ENCODE results near the gene TH. TPM values are rescaled to one million over a fixed set of nuclear protein-coding genes. Genes with fewer than 3 reads are reported as not detected.

Gene TH
- total RNA-seq, 4 donors from 2014 or later = 0.36 to 0.84 TPM; not detected in 2

GRCh38 chr11:2146051-2146450 is 25.6 kb downstream of the TH start:
- no peak for TF ChIP-seq POLR2A (IDR thresholded peaks at IDR 0.05)
- TF ChIP-seq, protein P1, sequence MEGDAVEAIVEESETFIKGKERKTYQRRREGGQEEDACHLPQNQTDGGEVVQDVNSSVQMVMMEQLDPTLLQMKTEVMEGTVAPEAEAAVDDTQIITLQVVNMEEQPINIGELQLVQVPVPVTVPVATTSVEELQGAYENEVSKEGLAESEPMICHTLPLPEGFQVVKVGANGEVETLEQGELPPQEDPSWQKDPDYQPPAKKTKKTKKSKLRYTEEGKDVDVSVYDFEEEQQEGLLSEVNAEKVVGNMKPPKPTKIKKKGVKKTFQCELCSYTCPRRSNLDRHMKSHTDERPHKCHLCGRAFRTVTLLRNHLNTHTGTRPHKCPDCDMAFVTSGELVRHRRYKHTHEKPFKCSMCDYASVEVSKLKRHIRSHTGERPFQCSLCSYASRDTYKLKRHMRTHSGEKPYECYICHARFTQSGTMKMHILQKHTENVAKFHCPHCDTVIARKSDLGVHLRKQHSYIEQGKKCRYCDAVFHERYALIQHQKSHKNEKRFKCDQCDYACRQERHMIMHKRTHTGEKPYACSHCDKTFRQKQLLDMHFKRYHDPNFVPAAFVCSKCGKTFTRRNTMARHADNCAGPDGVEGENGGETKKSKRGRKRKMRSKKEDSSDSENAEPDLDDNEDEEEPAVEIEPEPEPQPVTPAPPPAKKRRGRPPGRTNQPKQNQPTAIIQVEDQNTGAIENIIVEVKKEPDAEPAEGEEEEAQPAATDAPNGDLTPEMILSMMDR (IDR thresholded peaks at IDR 0.05) = no peak
- no peak overlapping the region for H3K4me3 ChIP-seq (ENCODE audit: low read depth, poor library complexity, severe bottlenecking)
- 37 to 49% methylated on average over 19 of the region's 19 CpGs for WGBS, 2 donors
- intact Hi-C loops (cut with DNase I; ENCODE audit: low total_unique reads) = no loop called here
- DNase-seq (ENCODE audit: low spot score in 2 of 2) = no peak

DNA sequence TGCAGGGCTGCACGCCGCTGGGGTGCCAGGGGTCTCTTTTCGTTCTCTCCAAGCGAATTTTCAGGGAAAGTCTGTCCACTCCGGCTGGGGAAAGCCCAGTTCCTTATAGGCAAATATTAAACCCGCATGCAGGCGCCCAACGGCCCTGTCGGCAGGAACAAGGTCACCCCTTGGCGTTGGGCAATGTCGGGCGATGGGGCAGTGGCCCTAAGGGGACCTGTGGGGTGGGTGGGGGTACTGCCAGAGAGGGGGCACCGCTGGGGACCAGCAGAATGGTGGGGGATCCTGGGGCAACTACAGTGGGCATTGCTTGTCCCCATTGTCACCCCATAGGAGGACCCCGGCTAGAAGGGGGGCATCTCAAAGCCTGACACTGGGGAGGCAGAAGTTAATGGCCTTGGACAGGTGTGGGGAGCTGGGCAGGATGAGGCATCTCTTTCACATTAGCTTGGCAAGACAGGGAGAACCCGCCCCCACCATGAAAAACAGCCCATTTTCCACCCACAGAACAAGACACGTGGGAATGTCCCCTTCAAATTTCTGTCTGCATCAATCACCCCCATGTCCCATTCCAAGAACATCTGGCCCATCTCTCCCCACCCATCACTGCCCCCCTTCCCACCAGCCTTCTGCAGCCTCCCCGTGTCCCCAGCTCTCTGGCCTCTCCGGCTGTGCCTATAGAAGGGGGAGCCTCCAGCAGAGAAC is 26.9 kb downstream of the TH start:
- TF ChIP-seq, protein P1 (IDR thresholded peaks at IDR 0.05) = no peak
- TF ChIP-seq POLR2A (IDR thresholded peaks at IDR 0.05) = no peak
- H3K4me3 ChIP-seq (ENCODE audit: low read depth, poor library complexity, severe bottlenecking) = no peak overlapping the region
- intact Hi-C loops (cut with DNase I; ENCODE audit: low total_unique reads) = no loop called here
- DNase-seq (ENCODE audit: low spot score in 2 of 2) = no peak
- 12 to 19% methylated on average over 10 to 18 of the region's 18 CpGs for WGBS, 2 donors

DNA sequence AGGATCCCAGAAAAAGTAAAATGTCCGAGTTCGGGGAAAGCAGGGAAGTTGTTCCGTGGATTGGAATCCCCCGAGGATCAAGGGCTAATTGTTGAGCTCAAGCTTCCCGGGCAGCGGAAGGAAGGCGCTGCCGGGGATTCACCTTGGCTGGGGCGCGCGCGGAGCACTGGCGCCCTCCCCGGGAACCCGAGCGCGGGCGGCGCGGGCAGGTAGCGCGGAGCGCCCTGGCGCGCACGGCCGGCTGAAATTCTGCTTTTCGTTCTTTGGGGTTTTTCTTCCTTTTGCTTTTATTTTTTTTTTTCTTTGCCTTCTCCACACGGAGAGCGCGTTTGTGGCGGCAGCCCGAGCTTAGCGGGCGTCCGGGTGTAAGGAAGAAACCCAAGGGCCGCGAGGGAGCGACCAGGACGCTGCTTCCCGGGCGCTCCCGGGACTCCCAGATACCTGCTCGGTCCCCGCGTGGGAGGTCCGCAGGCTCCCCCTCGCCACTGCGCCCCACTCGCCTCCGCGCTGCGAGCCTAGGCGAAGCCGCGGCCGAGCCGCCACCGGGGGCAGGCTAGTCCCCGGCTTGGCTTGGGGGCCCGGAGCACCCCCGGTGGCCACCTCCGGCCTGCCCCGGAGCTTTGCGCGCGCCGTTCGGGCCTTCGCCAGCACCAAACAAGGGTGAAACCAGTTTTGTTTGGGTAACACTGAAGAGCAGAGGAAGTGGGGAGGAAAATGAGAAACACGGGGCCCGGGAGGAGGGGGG is 27.6 kb downstream of the TH start:
- intact Hi-C loops (cut with DNase I; ENCODE audit: low total_unique reads) = no loop called here
- DNase-seq (ENCODE audit: low spot score in 2 of 2) = no peak
- WGBS, 2 donors = 1 to 2% methylated on average over 64 to 72 of the region's 72 CpGs
- H3K4me3 ChIP-seq (ENCODE audit: low read depth, poor library complexity, severe bottlenecking) = no peak overlapping the region
- TF ChIP-seq POLR2A (IDR thresholded peaks at IDR 0.05) = no peak

DNA sequence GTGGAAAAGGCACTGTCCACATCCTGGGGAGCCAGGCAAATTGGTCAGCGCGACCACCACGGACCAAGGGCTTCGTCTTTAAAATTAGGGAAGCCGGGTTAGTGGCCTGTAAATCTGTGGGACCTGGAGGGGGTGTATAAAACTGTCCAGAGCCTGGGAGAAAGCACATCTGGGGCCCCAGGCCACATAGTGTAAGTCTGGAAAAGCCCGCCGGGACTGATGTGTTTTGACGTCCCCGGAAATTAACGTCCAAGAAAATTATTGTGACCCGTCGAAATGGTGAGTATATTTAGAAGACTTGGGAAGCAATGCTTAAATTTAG is 28.2 kb downstream of the TH start:
- TF ChIP-seq, protein P1 (IDR thresholded peaks at IDR 0.05) = no peak
- TF ChIP-seq POLR2A (IDR thresholded peaks at IDR 0.05) = no peak
- no peak for DNase-seq (ENCODE audit: low spot score in 2 of 2)
- WGBS, 2 donors = 3 to 6% methylated on average over 12 of the region's 12 CpGs
- intact Hi-C loops (cut with DNase I; ENCODE audit: low total_unique reads) = no loop called here
- H3K4me3 ChIP-seq (ENCODE audit: low read depth, poor library complexity, severe bottlenecking) = no peak overlapping the region

DNA sequence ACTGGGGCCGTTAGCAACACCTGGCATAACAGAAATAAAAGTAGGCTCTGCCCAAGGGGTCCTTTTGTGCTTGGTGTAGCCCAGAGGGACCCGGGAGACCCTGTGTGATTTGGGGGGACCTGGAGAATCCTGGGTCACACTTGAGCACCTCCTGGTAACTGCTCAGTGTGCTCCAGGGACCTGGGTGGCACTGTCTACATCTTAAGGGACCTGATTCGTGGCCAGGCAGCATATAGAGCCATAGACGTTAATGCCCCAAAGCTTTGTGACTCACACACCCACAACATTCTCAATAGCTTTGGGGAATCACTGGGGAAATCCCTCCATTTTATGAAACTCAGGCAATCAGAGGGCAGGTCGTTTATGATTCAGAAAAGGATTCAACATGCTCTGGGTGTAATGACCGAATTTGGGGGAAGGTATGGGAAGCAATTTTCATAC is 28.8 kb downstream of the TH start:
- H3K4me3 ChIP-seq (ENCODE audit: low read depth, poor library complexity, severe bottlenecking) = no peak overlapping the region
- TF ChIP-seq, protein P1 (IDR thresholded peaks at IDR 0.05) = no peak
- TF ChIP-seq POLR2A (IDR thresholded peaks at IDR 0.05) = no peak
- no peak for DNase-seq (ENCODE audit: low spot score in 2 of 2)
- WGBS, 2 donors = 7 to 9% methylated on average over 6 of the region's 6 CpGs
- intact Hi-C loops (cut with DNase I; ENCODE audit: low total_unique reads) = no loop called here

DNA sequence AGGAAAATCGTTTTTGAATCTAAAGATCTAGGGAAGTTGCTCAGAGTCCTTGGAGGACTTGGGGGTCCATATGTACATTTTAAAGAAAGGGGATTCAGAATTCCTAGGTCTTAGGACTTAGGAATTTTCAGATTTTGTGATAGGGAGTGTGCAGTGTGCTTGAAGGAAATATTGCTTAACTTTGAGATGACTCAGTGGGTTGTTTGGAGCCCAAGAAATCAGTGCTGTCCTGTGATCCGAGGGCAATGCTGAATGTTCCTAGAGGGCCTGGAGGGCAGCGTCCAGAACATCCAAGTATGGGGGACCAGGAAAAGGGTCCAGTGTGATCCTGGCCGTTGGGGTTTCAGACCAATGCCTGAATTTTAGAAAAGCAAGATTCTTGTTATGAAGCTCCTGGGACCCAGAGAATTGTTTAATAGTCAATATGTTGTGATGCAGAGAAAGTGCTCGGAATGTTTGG is 29.3 kb downstream of the TH start:
- 8 to 23% methylated on average over 5 of the region's 5 CpGs for whole genome bisulfite sequencing, 2 donors
- DNase-seq (ENCODE audit: low spot score in 2 of 2) = no peak
- TF ChIP-seq POLR2A (IDR thresholded peaks at IDR 0.05) = no peak
- TF ChIP-seq, protein P1 (IDR thresholded peaks at IDR 0.05) = no peak
- H3K4me3 ChIP-seq (ENCODE audit: low read depth, poor library complexity, severe bottlenecking) = no peak overlapping the region
- intact Hi-C loops (cut with DNase I; ENCODE audit: low total_unique reads) = no loop called here
